T-helper 17 cell (primary cell): ENCODE results near the gene MUC22. TPM values are rescaled to one million over a fixed set of nuclear protein-coding genes. Genes with fewer than 3 reads are reported as not detected.
"Not testable (repeated sequence)": the region's sequence is repeated elsewhere in the genome, so short reads cannot be mapped to it uniquely, and the experiment has no call there.

Experiments used
- ATAC-seq: fragments of 150-1000 bp; cut with Tn5 transposase; 2 replicates; pipeline ENCODE4 v1.10.0; 2021; ENCODE audit warnings: mild to moderate bottlenecking, moderate library complexity
- DNase-seq, 3 donors: peaks; one replicate each; pipeline versions ENCODE4 v3.0.0 to v3.0.0-alpha.2; 2020 to 2021
- H3K9me3 ChIP-seq: one replicate; pipeline ENCODE4 v1.7.0; 2013; ENCODE audit warnings: low read length, mild to moderate bottlenecking; ENCODE audit not compliant: control insufficient read depth, poor library complexity, severe bottlenecking
- H3K27ac Mint-ChIP-seq: one replicate; pipeline ENCODE4 v1.8.0; 2022; ENCODE audit warnings: mild to moderate bottlenecking, moderate library complexity, mixed read lengths
- H3K27me3 Mint-ChIP-seq: one replicate; pipeline ENCODE4 v1.8.0; 2022; ENCODE audit warnings: mixed read lengths
- H3K36me3 Mint-ChIP-seq: one replicate; pipeline ENCODE4 v1.8.0; 2022; ENCODE audit warnings: low read depth, mixed read lengths
- H3K4me1 Mint-ChIP-seq: one replicate; pipeline ENCODE4 v1.8.0; 2022; ENCODE audit warnings: mild to moderate bottlenecking, mixed read lengths
- H3K4me3 Mint-ChIP-seq: one replicate; pipeline ENCODE4 v1.8.0; 2022; ENCODE audit warnings: mild to moderate bottlenecking, moderate library complexity, mixed read lengths
- total RNA-seq, 4 donors: library from RNA in 2 of 4; stranded (reverse) in 2 of 4; gene quantifications; one replicate each; pipeline ENCODE4 v1.2.3 and lab custom pipeline; 2022 to 2026

The MUC22 gene
- total RNA-seq, 2 donors from 2014 or later, result not detected

DNA sequence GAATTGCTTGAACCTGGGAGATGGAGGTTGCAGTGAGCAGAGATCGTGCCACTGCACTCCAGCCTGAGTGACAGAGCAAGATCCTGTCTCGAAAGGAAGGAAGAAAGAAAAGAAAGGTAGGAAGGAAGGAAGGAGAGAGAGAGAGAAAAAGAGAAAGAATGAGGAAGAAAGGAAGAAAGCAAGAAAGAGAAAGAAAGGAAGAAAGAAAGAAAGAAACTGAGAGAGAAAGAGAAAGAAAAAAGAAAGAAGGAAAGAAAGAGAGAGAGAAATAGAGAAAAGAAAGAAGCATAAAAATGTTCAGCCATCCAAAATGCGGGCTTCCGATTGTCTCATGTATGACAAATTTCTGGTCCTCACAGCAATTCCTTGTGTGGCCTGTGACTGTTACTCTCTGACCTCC, 22.8 kb downstream of the MUC22 start:
- Mint-ChIP-seq H3K36me3 (peaks cover 4% of the 10 kb centered on the region), H3K4me1 (peaks cover 8% of the 10 kb centered on the region), H3K4me3 (no peak overlapping the region), H3K27ac (no peak overlapping the region), H3K27me3 (peaks cover 88% of the 10 kb centered on the region)
- DNase-seq (no peak), ATAC-seq (no peak)
- H3K9me3 ChIP-seq, result no peaks in the 10 kb centered on the region

GRCh38 chr6:31035862-31036497, 25.7 kb downstream of the MUC22 start:
- no peak for ATAC-seq
- H3K9me3 ChIP-seq, result no peaks in the 10 kb centered on the region
- Mint-ChIP-seq H3K4me3 (no peak overlapping the region), H3K27ac (no peak overlapping the region), H3K27me3 (peaks cover 89% of the 10 kb centered on the region), H3K36me3 (peaks cover 3% of the 10 kb centered on the region), H3K4me1 (peaks cover 10% of the 10 kb centered on the region)
- DNase-seq, result no peak

GRCh38 chr6:31037169-31037568, 26.9 kb downstream of the MUC22 start:
- Mint-ChIP-seq H3K27ac (peak overlapping the region; percentile 29), H3K36me3 (peaks cover 4% of the 10 kb centered on the region), H3K4me1 (peaks cover 10% of the 10 kb centered on the region), H3K27me3 (peaks cover 81% of the 10 kb centered on the region), H3K4me3 (no peak overlapping the region)
- no peaks in the 10 kb centered on the region for H3K9me3 ChIP-seq
- DNase-seq (no peak), ATAC-seq (no peak)

DNA sequence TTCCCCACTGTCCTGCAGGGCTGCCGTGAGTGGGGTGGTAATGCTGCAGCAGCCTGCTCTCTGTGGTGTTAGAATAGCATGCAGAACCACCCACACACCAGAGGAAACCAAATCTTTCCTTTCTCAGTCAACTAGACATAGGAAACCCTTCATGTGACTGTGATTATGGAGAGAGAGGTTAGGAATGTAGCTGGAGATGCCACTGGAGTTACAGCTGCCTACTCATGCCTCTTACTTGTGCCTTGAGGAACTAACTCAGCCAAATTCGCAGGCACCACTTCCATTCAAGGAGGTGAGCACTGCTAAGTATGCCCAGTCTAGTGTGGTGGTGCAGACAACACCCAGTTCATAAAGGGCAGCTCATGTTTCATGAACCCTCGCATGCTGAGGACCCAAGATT, 27.4 kb downstream of the MUC22 start:
- Mint-ChIP-seq H3K36me3 (peaks cover 2% of the 10 kb centered on the region), H3K4me3 (no peak overlapping the region), H3K27me3 (peaks cover 76% of the 10 kb centered on the region), H3K27ac (peak overlapping the region; percentile 29), H3K4me1 (peaks cover 8% of the 10 kb centered on the region)
- DNase-seq, result no peak
- no peak for ATAC-seq
- H3K9me3 ChIP-seq, result no peaks in the 10 kb centered on the region

GRCh38 chr6:31038559-31038958, 28.3 kb downstream of the MUC22 start:
- H3K27me3 Mint-ChIP-seq, result peaks cover 67% of the 10 kb centered on the region
- H3K9me3 ChIP-seq, result no peaks in the 10 kb centered on the region
- no peak for ATAC-seq
- no peak for DNase-seq
- no peak overlapping the region for H3K4me3 Mint-ChIP-seq
- no peak overlapping the region for H3K27ac Mint-ChIP-seq
- H3K4me1 Mint-ChIP-seq, result peaks cover 4% of the 10 kb centered on the region
- H3K36me3 Mint-ChIP-seq, result peaks cover 2% of the 10 kb centered on the region

DNA sequence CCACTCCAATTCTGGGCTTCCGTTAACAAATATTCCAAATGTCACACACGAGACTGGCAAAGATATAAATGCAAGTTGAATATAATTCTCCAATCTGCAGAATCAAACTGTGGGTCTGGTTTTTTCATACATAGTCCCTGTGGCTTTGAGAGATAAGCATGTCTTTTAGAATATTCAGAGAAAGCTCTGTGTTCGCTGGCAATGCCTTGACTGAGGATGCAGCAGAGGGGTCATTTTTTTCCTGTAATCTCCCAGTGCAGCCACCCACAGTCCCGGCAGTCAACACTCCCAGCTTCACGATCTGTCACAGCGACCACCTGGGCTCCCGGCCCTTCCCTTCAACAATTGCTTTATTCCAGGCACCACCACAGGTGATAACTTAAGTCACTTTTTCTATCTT, 30.5 kb downstream of the MUC22 start:
- ATAC-seq, result no peak
- Mint-ChIP-seq H3K27me3 (peaks cover 63% of the 10 kb centered on the region), H3K27ac (no peak overlapping the region), H3K4me3 (no peak overlapping the region), H3K36me3 (peaks cover 5% of the 10 kb centered on the region), H3K4me1 (peaks cover 9% of the 10 kb centered on the region)
- no peak for DNase-seq
- H3K9me3 ChIP-seq, result no peaks in the 10 kb centered on the region

DNA sequence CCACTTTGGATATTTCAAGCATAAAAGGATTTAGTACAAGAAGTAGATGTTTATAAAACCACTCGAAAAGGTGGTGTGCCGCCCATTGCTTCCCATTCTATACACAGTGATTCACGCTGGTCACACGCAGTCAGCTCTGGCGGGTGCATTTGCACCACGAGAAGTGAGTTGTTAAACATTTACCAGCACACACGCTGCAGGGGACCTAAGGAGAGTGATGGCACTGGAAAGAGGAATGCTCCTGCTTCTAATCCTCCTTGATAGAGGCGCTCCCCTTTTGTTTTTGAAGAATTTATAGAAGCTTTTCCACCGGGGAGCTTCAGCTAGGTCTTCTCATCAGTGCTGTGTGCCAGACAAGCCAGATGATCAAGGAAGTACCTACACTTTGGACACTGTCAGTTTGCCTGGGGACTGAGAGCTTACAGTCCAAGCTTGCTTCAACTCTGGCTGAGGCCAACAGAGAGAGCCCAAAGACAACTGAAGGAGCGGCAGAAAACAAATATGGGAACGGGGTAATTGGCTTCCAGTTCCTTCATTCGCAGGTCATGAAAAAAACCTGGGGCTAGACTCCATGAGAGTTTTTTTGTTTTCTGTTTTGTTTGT, 31.2 kb downstream of the MUC22 start:
- DNase-seq (no peak), ATAC-seq (no peak)
- no peaks in the 10 kb centered on the region for H3K9me3 ChIP-seq
- Mint-ChIP-seq H3K4me1 (peaks cover 8% of the 10 kb centered on the region), H3K4me3 (no peak overlapping the region), H3K36me3 (peaks cover 5% of the 10 kb centered on the region), H3K27ac (no peak overlapping the region), H3K27me3 (peaks cover 66% of the 10 kb centered on the region)

GRCh38 chr6:31042806-31043205, 32.5 kb downstream of the MUC22 start:
- no peaks in the 10 kb centered on the region for H3K9me3 ChIP-seq
- H3K27ac Mint-ChIP-seq, result no peak overlapping the region
- peaks cover 6% of the 10 kb centered on the region for H3K4me1 Mint-ChIP-seq
- peaks cover 5% of the 10 kb centered on the region for H3K36me3 Mint-ChIP-seq
- H3K27me3 Mint-ChIP-seq, result peaks cover 71% of the 10 kb centered on the region
- ATAC-seq (no peak), DNase-seq (peak in 1 of 3 donors; percentile 30)
- no peak overlapping the region for H3K4me3 Mint-ChIP-seq

DNA sequence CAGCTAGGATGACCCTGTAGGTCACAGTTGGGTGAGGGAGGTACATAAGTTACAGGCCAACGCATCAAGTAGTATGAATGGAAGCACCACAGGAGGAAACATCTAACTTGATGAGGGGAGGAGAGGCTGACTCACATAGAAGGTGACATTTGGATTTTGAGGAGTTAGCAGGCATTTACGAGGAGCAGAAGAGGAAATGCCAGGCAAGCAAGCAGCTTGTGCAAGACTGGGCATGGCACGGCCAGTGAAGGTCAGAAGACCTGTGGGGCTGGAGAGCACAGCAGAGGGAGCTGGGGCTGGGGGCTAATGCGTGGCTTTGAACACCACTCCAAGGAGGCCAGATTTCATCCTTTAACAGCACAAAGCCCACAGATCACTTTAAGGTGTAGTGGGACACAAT, 37.8 kb downstream of the MUC22 start:
- Mint-ChIP-seq H3K27me3 (peaks cover 77% of the 10 kb centered on the region), H3K27ac (no peak overlapping the region), H3K4me1 (peaks cover 7% of the 10 kb centered on the region), H3K4me3 (no peak overlapping the region), H3K36me3 (peaks cover 8% of the 10 kb centered on the region)
- DNase-seq, result no peak
- no peaks in the 10 kb centered on the region for H3K9me3 ChIP-seq
- no peak for ATAC-seq

DNA sequence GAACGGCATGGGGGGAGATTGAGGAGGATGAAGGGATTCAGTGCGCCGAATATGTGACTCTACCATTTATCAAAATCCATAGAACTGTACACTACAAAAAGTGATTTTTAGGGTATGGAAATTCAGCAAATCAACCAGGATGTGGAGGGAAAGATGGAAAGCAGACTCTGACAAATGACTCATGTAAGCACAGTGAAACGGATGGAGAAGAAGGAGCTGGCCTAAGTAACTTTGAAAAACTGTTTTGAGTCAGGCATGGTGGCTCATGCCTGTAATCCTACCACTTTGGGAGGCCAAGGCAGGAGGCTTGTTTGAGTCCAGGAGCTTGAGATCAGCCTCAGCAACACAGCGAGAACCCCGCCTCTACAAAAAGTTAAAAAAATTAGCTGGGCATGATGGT, 39.2 kb downstream of the MUC22 start:
- H3K4me3 Mint-ChIP-seq, result no peak overlapping the region
- DNase-seq (no peak), ATAC-seq (no peak)
- H3K9me3 ChIP-seq, result no peaks in the 10 kb centered on the region
- peaks cover 86% of the 10 kb centered on the region for H3K27me3 Mint-ChIP-seq
- H3K27ac Mint-ChIP-seq, result no peak overlapping the region
- H3K4me1 Mint-ChIP-seq, result peaks cover 12% of the 10 kb centered on the region
- peaks cover 12% of the 10 kb centered on the region for H3K36me3 Mint-ChIP-seq

- H3K36me3 Mint-ChIP-seq, ATAC-seq, H3K9me3 ChIP-seq, H3K4me3 Mint-ChIP-seq, DNase-seq, H3K4me1 Mint-ChIP-seq: not testable (repeated sequence)
- H3K27ac Mint-ChIP-seq, result peak overlapping the region; percentile 47
- peaks cover 71% of the 10 kb centered on the region for H3K27me3 Mint-ChIP-seq
Measured at GRCh38 chr6:31053187-31053586, 42.9 kb downstream of the MUC22 start.

DNA sequence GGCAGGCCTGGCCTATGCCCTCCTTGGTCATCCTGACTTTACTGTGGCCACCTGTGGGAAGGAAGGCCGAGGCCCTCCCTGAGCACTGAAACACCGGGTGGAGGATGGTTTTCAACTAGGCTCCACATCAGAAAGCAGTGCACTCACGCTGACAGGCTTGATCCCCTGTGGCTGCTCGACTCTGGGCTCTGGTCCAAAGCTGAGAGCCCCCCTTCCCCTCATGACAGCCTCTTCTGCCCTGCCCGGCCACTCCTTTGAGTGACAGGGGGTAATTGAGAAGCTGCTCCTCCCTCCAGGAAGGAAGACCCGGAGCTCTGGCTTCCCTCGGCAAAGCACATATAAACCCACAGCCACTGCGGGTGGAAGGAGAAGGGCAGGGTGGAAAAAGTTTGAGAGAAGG, 43.6 kb downstream of the MUC22 start:
- Mint-ChIP-seq H3K4me3 (no peak overlapping the region), H3K27me3 (peaks cover 66% of the 10 kb centered on the region), H3K27ac (peak overlapping the region; percentile 47), H3K36me3 (peaks cover 10% of the 10 kb centered on the region), H3K4me1 (peaks cover 10% of the 10 kb centered on the region)
- DNase-seq, result no peak
- no peak for ATAC-seq
- H3K9me3 ChIP-seq, result no peaks in the 10 kb centered on the region

DNA sequence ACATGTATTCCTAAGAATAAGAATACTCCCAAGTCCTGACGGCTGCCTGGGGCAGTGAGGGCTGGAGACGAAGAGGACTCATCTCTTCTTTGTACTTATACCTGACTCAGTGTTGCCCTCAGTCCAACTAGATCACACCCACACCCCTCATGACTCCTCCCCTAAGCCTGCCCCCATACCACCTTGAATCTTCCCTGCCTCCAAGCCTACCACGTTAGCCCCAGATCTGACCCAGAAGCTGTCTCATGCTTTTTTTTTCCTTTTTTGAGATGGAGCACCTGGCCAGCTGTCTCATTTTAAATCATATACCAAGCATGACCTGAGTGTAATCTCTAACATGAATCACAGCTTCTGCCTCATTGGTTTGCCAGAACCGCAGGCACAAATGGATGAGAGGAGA, 45.2 kb downstream of the MUC22 start:
- ATAC-seq (no peak), DNase-seq (no peak)
- H3K27ac Mint-ChIP-seq, result no peak overlapping the region
- no peak overlapping the region for H3K4me3 Mint-ChIP-seq
- H3K27me3 Mint-ChIP-seq, result peaks cover 57% of the 10 kb centered on the region
- H3K9me3 ChIP-seq, result no peaks in the 10 kb centered on the region
- peaks cover 8% of the 10 kb centered on the region for H3K36me3 Mint-ChIP-seq
- peaks cover 10% of the 10 kb centered on the region for H3K4me1 Mint-ChIP-seq

GRCh38 chr6:31057426-31058003, 47.2 kb downstream of the MUC22 start:
- Mint-ChIP-seq H3K4me3 (no peak overlapping the region), H3K27me3 (peaks cover 52% of the 10 kb centered on the region), H3K4me1 (peaks cover 10% of the 10 kb centered on the region), H3K27ac (no peak overlapping the region), H3K36me3 (peaks cover 8% of the 10 kb centered on the region)
- ATAC-seq (no peak), DNase-seq (no peak)
- no peaks in the 10 kb centered on the region for H3K9me3 ChIP-seq
